A549 (cell line): Measurements from ENCODE around the gene DDAH2.

Experiments used
- CBX2 ChIP-seq: fragments of 200-600 bp; sonication (generic); IDR thresholded peaks from 2 replicates; pipeline ENCODE4 v1.6.1; 2016; ENCODE audit warnings: low read depth, mild to moderate bottlenecking, borderline replicate concordance
- CBX8 ChIP-seq: fragments of 200-600 bp; sonication (generic); IDR thresholded peaks from 2 replicates; pipeline ENCODE4 v1.6.1; 2016
- CEBPB ChIP-seq, 2 experiments: fragments of >200 bp in 1 of 2; sonication (Bioruptor Twin) in 1 of 2; formaldehyde crosslinking in 1 of 2; IDR thresholded peaks; 2 replicates each; pipeline ENCODE4 v1.6.1; 2012 to 2016
- HOXA7 ChIP-seq: fragments of 250-450 bp; sonication (Bioruptor Pico); IDR thresholded peaks from 2 replicates; pipeline ENCODE4 v1.5.0; 2020; ENCODE audit warnings: mild to moderate bottlenecking, moderate library complexity
- MYC ChIP-seq: IDR thresholded peaks from 2 replicates; pipeline ENCODE4 v1.6.1; 2012; ENCODE audit warnings: mild to moderate bottlenecking, inconsistent platforms, low read length, improper control_type of control experiment, borderline replicate concordance
- POLR2A ChIP-seq: IDR thresholded peaks from 2 replicates; pipeline ENCODE4 v1.6.1; 2012; ENCODE audit warnings: mild to moderate bottlenecking, low read length
- RAD21 ChIP-seq, 2 experiments: fragments of >200 bp in 1 of 2; sonication (Bioruptor Twin) in 1 of 2; formaldehyde crosslinking in 1 of 2; IDR thresholded peaks in 1 of 2; conservative IDR thresholded peaks in 1 of 2; 2 replicates in 1 of 2; 3 replicates in 1 of 2; pipeline ENCODE4 v1.6.1; 2012 to 2018; ENCODE audit warnings: inconsistent platforms in 1 of 2
- ZNF302 ChIP-seq: fragments of 250-450 bp; sonication (Bioruptor Pico); IDR thresholded peaks from 2 replicates; pipeline ENCODE4 v1.9.0; 2021; ENCODE audit warnings: inconsistent platforms, mild to moderate bottlenecking, moderate library complexity
- TF ChIP-seq, protein P1 (sequence below): IDR thresholded peaks from 2 replicates; pipeline ENCODE4 v1.6.1; 2012
- TF ChIP-seq, protein P2 (sequence below): fragments of >200 bp; sonication (Bioruptor Twin); formaldehyde crosslinking; IDR thresholded peaks from 3 replicates; pipeline ENCODE4 v1.5.1; 2016
- TF ChIP-seq, protein P3 (sequence below): fragments of 450-650 bp; IDR thresholded peaks from 2 replicates; pipeline ENCODE4 v1.6.1; 2014; ENCODE audit warnings: antibody characterized with exemption

- TF ChIP-seq, protein P1, sequence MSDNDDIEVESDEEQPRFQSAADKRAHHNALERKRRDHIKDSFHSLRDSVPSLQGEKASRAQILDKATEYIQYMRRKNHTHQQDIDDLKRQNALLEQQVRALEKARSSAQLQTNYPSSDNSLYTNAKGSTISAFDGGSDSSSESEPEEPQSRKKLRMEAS = no peak
- TF ChIP-seq, protein P2, sequence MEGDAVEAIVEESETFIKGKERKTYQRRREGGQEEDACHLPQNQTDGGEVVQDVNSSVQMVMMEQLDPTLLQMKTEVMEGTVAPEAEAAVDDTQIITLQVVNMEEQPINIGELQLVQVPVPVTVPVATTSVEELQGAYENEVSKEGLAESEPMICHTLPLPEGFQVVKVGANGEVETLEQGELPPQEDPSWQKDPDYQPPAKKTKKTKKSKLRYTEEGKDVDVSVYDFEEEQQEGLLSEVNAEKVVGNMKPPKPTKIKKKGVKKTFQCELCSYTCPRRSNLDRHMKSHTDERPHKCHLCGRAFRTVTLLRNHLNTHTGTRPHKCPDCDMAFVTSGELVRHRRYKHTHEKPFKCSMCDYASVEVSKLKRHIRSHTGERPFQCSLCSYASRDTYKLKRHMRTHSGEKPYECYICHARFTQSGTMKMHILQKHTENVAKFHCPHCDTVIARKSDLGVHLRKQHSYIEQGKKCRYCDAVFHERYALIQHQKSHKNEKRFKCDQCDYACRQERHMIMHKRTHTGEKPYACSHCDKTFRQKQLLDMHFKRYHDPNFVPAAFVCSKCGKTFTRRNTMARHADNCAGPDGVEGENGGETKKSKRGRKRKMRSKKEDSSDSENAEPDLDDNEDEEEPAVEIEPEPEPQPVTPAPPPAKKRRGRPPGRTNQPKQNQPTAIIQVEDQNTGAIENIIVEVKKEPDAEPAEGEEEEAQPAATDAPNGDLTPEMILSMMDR = no peak
- TF ChIP-seq, protein P3, sequence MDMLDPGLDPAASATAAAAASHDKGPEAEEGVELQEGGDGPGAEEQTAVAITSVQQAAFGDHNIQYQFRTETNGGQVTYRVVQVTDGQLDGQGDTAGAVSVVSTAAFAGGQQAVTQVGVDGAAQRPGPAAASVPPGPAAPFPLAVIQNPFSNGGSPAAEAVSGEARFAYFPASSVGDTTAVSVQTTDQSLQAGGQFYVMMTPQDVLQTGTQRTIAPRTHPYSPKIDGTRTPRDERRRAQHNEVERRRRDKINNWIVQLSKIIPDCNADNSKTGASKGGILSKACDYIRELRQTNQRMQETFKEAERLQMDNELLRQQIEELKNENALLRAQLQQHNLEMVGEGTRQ = no peak
- TF ChIP-seq POLR2A = no peak
- TF ChIP-seq CEBPB (IDR thresholded peaks at IDR 0.05) = no peak
- no peak for TF ChIP-seq CBX2
- TF ChIP-seq HOXA7 (CRISPR knock-in tag) = no peak
- TF ChIP-seq MYC = no peak
- TF ChIP-seq RAD21 (conservative IDR thresholded peaks at IDR 0.05 in 1 of 2, IDR thresholded peaks at IDR 0.05 in 1 of 2) = no peak
- no peak for TF ChIP-seq ZNF302 (CRISPR knock-in tag)
- no peak for TF ChIP-seq CBX8
These were observed 8.8 kb downstream of the DDAH2 start for GRCh38 chr6:31720196-31720770.
